ENCODE data around the gene IFT27.

- no peak for TF ChIP-seq CTCF (optimal IDR thresholded peaks at IDR 0.05 in 1 of 3, IDR thresholded peaks at IDR 0.05 in 1 of 3, conservative IDR thresholded peaks at IDR 0.05 in 1 of 3; ENCODE audit: extremely low read depth in 1 of 3, insufficient read depth in 2 of 3, low read length in 3 of 3)
- TF ChIP-seq EZH2 (IDR thresholded peaks at IDR 0.05; ENCODE audit: low read length), result no peak
Observed at GRCh38 chr22:36795633-36796032, 19.7 kb upstream of the IFT27 start.
